RWPE2 (cell line): ENCODE data around the gene ERCC6L.

Experiments used
- ATAC-seq: fragments of 200-7000 bp; cut with Tn5 transposase; 3 replicates; pipeline ENCODE4 v1.9.1; 2021; ENCODE audit warnings: low read depth
- DNase-seq: peaks from one replicate; pipeline ENCODE4 v3.0.0-alpha.2; 2020; ENCODE audit warnings: low spot score
- H3K27ac ChIP-seq: fragments of 450-650 bp; 2 replicates; pipeline ENCODE4 v1.5.1; 2017; ENCODE audit warnings: mild to moderate bottlenecking; ENCODE audit not compliant: poor library complexity, severe bottlenecking
- H3K27me3 ChIP-seq: fragments of 250-450 bp; sonication (Bioruptor Pico); 2 replicates; pipeline ENCODE4 v1.5.1; 2021; ENCODE audit warnings: mild to moderate bottlenecking, moderate library complexity; ENCODE audit not compliant: insufficient read depth, poor library complexity, severe bottlenecking
- H3K36me3 ChIP-seq: fragments of 250-450 bp; sonication (Bioruptor Pico); 2 replicates; pipeline ENCODE4 v1.5.1; 2020; ENCODE audit warnings: low read depth, mild to moderate bottlenecking, moderate library complexity
- H3K4me1 ChIP-seq: fragments of 250-450 bp; sonication (Bioruptor Pico); 2 replicates; pipeline ENCODE4 v1.5.1; 2021; ENCODE audit warnings: mild to moderate bottlenecking, moderate library complexity; ENCODE audit not compliant: insufficient read depth, poor library complexity, severe bottlenecking
- H3K4me3 ChIP-seq: fragments of 250-450 bp; sonication (Bioruptor Pico); 2 replicates; pipeline ENCODE4 v1.5.1; 2021; ENCODE audit warnings: mild to moderate bottlenecking, moderate library complexity; ENCODE audit not compliant: severe bottlenecking
- H3K9me3 ChIP-seq: fragments of 250-450 bp; sonication (Bioruptor Pico); 2 replicates; pipeline ENCODE4 v1.5.1; 2021; ENCODE audit warnings: mild to moderate bottlenecking, moderate library complexity; ENCODE audit not compliant: severe bottlenecking
- TF ChIP-seq, protein P1 (sequence below): fragments of 450-650 bp; IDR thresholded peaks from one replicate; pipeline ENCODE4 v1.5.1; 2017; ENCODE audit warnings: mild to moderate bottlenecking, moderate library complexity; ENCODE audit not compliant: poor library complexity, severe bottlenecking

ERCC6L gene

GRCh38 chrX:72269671-72270251, 30.9 kb upstream of the ERCC6L start:
- Histone ChIP-seq H3K9me3 (no peaks in the 10 kb centered on the region), H3K4me1 (peaks cover 38% of the 10 kb centered on the region), H3K4me3 (no peak overlapping the region), H3K27me3 (no peaks in the 10 kb centered on the region), H3K27ac (peak overlapping the region; percentile 49), H3K36me3 (peaks cover 70% of the 10 kb centered on the region)
- TF ChIP-seq, protein P1, sequence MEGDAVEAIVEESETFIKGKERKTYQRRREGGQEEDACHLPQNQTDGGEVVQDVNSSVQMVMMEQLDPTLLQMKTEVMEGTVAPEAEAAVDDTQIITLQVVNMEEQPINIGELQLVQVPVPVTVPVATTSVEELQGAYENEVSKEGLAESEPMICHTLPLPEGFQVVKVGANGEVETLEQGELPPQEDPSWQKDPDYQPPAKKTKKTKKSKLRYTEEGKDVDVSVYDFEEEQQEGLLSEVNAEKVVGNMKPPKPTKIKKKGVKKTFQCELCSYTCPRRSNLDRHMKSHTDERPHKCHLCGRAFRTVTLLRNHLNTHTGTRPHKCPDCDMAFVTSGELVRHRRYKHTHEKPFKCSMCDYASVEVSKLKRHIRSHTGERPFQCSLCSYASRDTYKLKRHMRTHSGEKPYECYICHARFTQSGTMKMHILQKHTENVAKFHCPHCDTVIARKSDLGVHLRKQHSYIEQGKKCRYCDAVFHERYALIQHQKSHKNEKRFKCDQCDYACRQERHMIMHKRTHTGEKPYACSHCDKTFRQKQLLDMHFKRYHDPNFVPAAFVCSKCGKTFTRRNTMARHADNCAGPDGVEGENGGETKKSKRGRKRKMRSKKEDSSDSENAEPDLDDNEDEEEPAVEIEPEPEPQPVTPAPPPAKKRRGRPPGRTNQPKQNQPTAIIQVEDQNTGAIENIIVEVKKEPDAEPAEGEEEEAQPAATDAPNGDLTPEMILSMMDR = no peak
- 0 out of 3 replicates have a peak, but pooled peaks have one; percentile 13 for ATAC-seq
- DNase-seq = no peak

GRCh38 chrX:72268597-72269365, 30.0 kb upstream of the ERCC6L start:
- TF ChIP-seq, protein P1 = no peak
- peaks cover 32% of the 10 kb centered on the region for H3K4me1 ChIP-seq
- ATAC-seq = no peak
- DNase-seq = no peak
- H3K4me3 ChIP-seq = no peak overlapping the region
- peak overlapping the region; percentile 49 for H3K27ac ChIP-seq
- H3K9me3 ChIP-seq = no peaks in the 10 kb centered on the region
- H3K27me3 ChIP-seq = no peaks in the 10 kb centered on the region
- peaks cover 61% of the 10 kb centered on the region for H3K36me3 ChIP-seq

- Histone ChIP-seq H3K36me3 (peaks cover 27% of the 10 kb centered on the region), H3K9me3 (no peaks in the 10 kb centered on the region), H3K4me3 (no peak overlapping the region), H3K27me3 (no peaks in the 10 kb centered on the region), H3K27ac (no peak overlapping the region), H3K4me1 (peaks cover 6% of the 10 kb centered on the region)
- TF ChIP-seq, protein P1 = no peak
- ATAC-seq = no peak
- no peak for DNase-seq
These were observed 26.4 kb upstream of the ERCC6L start for GRCh38 chrX:72265263-72265662.

DNA sequence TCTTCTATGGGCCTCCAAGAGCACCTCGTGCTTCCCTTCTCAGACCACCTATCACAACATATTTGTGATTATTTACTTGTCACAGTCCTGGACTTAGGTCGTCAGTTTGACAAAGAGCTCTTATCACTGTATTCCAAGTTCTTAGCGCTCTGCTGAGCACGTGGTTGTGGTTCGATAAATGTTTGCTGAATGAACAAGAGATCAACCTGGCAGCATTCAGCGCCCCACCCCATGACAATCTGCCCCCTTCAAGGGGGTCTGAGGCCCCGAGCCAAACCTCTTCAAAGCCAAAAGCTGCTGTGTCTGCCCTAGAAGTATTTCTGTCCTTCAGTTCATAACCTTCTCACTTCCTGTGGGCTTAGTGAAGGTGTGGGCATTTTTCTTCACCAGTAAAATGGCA, 23.2 kb upstream of the ERCC6L start:
- Histone ChIP-seq H3K27me3 (no peaks in the 10 kb centered on the region), H3K36me3 (no peaks in the 10 kb centered on the region), H3K9me3 (no peaks in the 10 kb centered on the region), H3K4me1 (no peaks in the 10 kb centered on the region), H3K27ac (no peak overlapping the region), H3K4me3 (no peak overlapping the region)
- ATAC-seq = no peak
- TF ChIP-seq, protein P1 = no peak
- no peak for DNase-seq

- DNase-seq (no peak), ATAC-seq (no peak)
- Histone ChIP-seq H3K9me3 (no peaks in the 10 kb centered on the region), H3K4me3 (no peak overlapping the region), H3K27me3 (no peaks in the 10 kb centered on the region), H3K4me1 (no peaks in the 10 kb centered on the region), H3K36me3 (no peaks in the 10 kb centered on the region), H3K27ac (no peak overlapping the region)
- TF ChIP-seq, protein P1 = no peak
These were observed 21.6 kb upstream of the ERCC6L start for GRCh38 chrX:72260448-72260847.
